Stimulated activated CD4-positive, alpha-beta T cell treated with anti-CD3 and anti-CD28 coated beads, Interleukin-2, amount 100 ng/mL, for 24 hours (primary cell): ENCODE data around the gene EVA1B.

Source experiments
- DNase-seq, 2 donors: peaks; one replicate each; pipeline ENCODE4 v3.0.0-alpha.2; 2020

EVA1B gene

GRCh38 chr1:36274201-36274600, 49.2 kb downstream of the EVA1B start:
- DNase-seq: no peak

- DNase-seq: no peak
Measured at GRCh38 chr1:36273024-36273423, 50.4 kb downstream of the EVA1B start.
